C4-2B (cell line): ENCODE data around the gene ZMYND10.

Experiments
- CTCF ChIP-seq: fragments of 450-650 bp; conservative IDR thresholded peaks from 2 replicates; pipeline ENCODE4 v1.5.1; 2017; ENCODE audit warnings: mild to moderate bottlenecking
- ZFX ChIP-seq: fragments of 450-650 bp; IDR thresholded peaks from 2 replicates; pipeline ENCODE4 v1.6.1; 2017

- TF ChIP-seq CTCF, result no peak
- TF ChIP-seq ZFX, result no peak
These were observed 24.6 kb downstream of the ZMYND10 start for GRCh38 chr3:50320853-50321335.
